ENCODE data around the gene NEU1.
"Not testable (repeated sequence)": the region's sequence is repeated elsewhere in the genome, so short reads cannot be mapped to it uniquely, and the experiment has no call there.

The NEU1 gene

DNA sequence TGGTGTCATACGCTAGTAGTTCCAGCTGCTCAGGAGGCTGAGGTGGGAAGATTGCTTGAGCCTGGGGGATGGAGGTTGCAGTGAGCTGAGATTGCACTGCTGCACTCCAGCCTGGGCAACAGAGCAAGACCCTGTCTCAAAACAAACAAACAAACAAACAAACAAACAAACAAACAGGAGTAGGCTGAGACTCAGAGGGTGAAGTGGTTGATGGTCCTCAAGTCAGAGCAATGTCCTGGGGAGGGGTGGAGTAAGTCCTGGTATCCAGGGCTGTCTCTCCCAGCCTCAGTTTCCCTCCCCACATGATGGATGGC is 6.0 kb upstream of the NEU1 start:
- not testable (repeated sequence) for H4K5ac ChIP-seq (ENCODE audit: low read length); H3K4me3 ChIP-seq (ENCODE audit: low read length); H3K4me1 ChIP-seq (ENCODE audit: control insufficient read depth, low read depth, low read length); H2BK15ac ChIP-seq (replicated peaks; ENCODE audit: low read depth); H4K8ac ChIP-seq (ENCODE audit: low read depth, low read length); H2BK120ac ChIP-seq (ENCODE audit: low read depth, low read length); DNase-seq; H3K79me2 ChIP-seq (ENCODE audit: control insufficient read depth, insufficient read depth, low read length); H2AK5ac ChIP-seq (ENCODE audit: low read length); H3K18ac ChIP-seq (ENCODE audit: low read length); H3K36me3 ChIP-seq (ENCODE audit: control insufficient read depth, insufficient read depth, low read length); H3K9ac ChIP-seq (ENCODE audit: low read length); H3K27ac ChIP-seq (ENCODE audit: low read depth, low read length); H3K4me2 ChIP-seq (ENCODE audit: low read length); H3K27me3 ChIP-seq (ENCODE audit: insufficient read depth, low read length, poor library complexity); H3K4ac ChIP-seq (ENCODE audit: low read depth, low read length); H2BK5ac ChIP-seq (ENCODE audit: low read length); H3K56ac ChIP-seq (ENCODE audit: low read length); H3K23ac ChIP-seq (ENCODE audit: low read length); H3K79me1 ChIP-seq (ENCODE audit: low read length)
- no CpG with 5 or more reads among the region's 1 CpG for WGBS (ENCODE audit: extremely low coverage, insufficient coverage, low lambda C conversion rate)

DNA sequence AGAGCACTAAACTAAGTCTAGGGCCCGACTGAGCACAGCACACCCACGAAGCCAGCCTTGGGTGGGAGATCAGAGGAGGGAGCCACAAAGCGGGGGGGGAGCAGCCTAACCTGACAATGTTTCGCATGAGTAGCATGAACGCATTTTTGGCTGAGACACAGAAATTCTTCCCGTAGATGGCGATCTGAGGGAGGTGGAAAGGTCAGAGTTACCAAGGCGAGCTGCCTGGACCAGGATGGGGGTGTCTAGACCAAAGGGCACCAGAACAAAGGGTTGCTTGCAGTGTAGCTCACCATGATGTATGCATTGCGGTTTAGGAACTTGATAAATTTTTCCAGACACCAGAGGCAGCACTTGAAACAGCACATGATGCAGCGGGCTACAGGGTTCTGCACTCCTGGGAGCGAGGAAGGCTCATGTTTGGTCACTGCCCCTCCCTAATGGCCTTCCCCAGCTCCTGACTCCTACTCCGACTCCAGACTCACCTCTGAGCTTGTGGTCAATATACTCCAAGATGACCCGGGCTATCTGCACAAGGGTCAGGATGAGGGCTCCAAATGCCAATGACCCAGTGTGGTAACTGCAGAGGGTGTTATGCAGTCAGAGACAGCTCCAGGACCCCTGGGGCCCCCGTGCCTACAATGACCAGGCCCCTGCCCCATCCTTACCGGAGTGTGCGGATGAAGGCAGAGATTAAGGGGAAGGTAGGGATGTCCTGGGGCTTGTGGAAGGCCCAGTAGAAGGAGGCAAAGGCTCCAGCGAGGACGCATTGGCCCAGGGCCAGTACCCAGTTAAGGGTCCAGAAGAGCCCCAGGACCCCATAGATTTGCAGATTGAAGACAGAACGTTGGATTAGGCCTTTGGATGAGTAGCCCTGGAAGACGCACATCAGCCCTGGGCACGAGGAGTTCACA is 2.8 kb upstream of the NEU1 start:
- Histone ChIP-seq H3K79me2 (ENCODE audit: control insufficient read depth, insufficient read depth, low read length) (no peaks in the 10 kb centered on the region), H3K4me1 (ENCODE audit: control insufficient read depth, low read depth, low read length) (no peaks in the 10 kb centered on the region), H2AK5ac (ENCODE audit: low read length) (peak overlapping the region; percentile 58), H3K27me3 (ENCODE audit: insufficient read depth, low read length, poor library complexity) (no peaks in the 10 kb centered on the region), H4K5ac (ENCODE audit: low read length) (no peak overlapping the region), H3K23ac (ENCODE audit: low read length) (no peak overlapping the region), H2BK5ac (ENCODE audit: low read length) (no peak overlapping the region), H3K4ac (ENCODE audit: low read depth, low read length) (no peak overlapping the region), H2BK15ac (replicated peaks; ENCODE audit: low read depth) (no peak overlapping the region), H2BK120ac (ENCODE audit: low read depth, low read length) (no peak overlapping the region), H4K8ac (ENCODE audit: low read depth, low read length) (no peak overlapping the region), H3K27ac (ENCODE audit: low read depth, low read length) (no peak overlapping the region), H3K79me1 (ENCODE audit: low read length) (no peaks in the 10 kb centered on the region), H3K18ac (ENCODE audit: low read length) (no peak overlapping the region), H3K36me3 (ENCODE audit: control insufficient read depth, insufficient read depth, low read length) (no peaks in the 10 kb centered on the region), H3K4me2 (ENCODE audit: low read length) (no peak overlapping the region), H3K4me3 (ENCODE audit: low read length) (no peak overlapping the region), H3K9ac (ENCODE audit: low read length) (no peak overlapping the region), H3K56ac (ENCODE audit: low read length) (no peak overlapping the region)
- no CpG with 5 or more reads among the region's 21 CpGs for WGBS (ENCODE audit: extremely low coverage, insufficient coverage, low lambda C conversion rate)
- DNase-seq = no peak

DNA sequence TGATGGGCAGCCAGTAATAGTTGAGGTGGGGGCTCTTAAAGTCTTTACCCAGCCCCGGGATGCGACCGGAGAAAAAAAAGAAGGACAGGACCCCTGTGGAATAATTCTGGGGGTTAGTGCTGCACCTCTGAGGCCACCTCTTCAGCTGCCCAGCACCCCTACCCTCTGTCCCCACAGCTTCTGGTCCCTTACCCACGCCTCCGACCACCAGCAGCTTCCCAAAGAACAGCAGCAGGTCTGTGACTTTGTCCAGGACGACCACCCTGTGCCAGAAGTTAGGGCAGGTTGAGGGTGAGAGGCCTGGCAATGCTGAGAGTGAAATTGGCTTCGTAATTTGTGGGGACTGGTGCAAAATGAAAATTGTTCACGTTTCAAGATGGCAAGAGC is 2.2 kb upstream of the NEU1 start:
- Histone ChIP-seq H3K4me1 (ENCODE audit: control insufficient read depth, low read depth, low read length) (no peaks in the 10 kb centered on the region), H3K4me3 (ENCODE audit: low read length) (no peak overlapping the region), H2BK15ac (replicated peaks; ENCODE audit: low read depth) (no peak overlapping the region), H3K79me1 (ENCODE audit: low read length) (no peaks in the 10 kb centered on the region), H2BK120ac (ENCODE audit: low read depth, low read length) (no peak overlapping the region), H2AK5ac (ENCODE audit: low read length) (no peak overlapping the region), H3K36me3 (ENCODE audit: control insufficient read depth, insufficient read depth, low read length) (peaks cover 2% of the 10 kb centered on the region), H3K9ac (ENCODE audit: low read length) (no peak overlapping the region), H3K4me2 (ENCODE audit: low read length) (no peak overlapping the region), H3K56ac (ENCODE audit: low read length) (peak overlapping the region; percentile 1), H3K23ac (ENCODE audit: low read length) (no peak overlapping the region), H4K5ac (ENCODE audit: low read length) (no peak overlapping the region), H3K18ac (ENCODE audit: low read length) (no peak overlapping the region), H3K27me3 (ENCODE audit: insufficient read depth, low read length, poor library complexity) (no peaks in the 10 kb centered on the region), H2BK5ac (ENCODE audit: low read length) (no peak overlapping the region), H3K79me2 (ENCODE audit: control insufficient read depth, insufficient read depth, low read length) (no peaks in the 10 kb centered on the region), H3K4ac (ENCODE audit: low read depth, low read length) (no peak overlapping the region), H4K8ac (ENCODE audit: low read depth, low read length) (no peak overlapping the region), H3K27ac (ENCODE audit: low read depth, low read length) (no peak overlapping the region)
- no CpG with 5 or more reads among the region's 8 CpGs for WGBS (ENCODE audit: extremely low coverage, insufficient coverage, low lambda C conversion rate)
- DNase-seq = no peak

DNA sequence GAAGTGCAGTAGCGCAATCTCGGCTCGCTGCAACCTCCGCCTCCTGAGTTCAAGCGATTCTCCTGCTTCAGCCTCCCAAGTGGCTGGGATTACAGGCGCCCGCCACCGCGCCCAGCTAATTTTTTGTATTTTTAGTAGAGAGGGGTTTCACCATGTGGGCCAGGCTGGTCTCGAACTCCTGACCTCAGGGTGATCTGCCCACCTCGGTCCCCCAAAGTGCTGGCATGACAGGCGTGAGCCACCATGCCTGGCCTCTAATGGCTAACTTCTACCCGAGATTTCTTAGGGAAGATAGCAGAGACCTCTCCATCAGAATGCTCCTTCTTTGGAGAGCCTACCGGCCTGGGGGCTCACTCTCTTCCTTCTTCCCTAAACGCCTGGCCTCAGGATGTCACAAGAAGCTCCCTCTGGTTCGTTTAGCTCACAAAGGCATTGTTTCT is 1.5 kb upstream of the NEU1 start:
- DNase-seq; H3K56ac ChIP-seq (ENCODE audit: low read length); H3K18ac ChIP-seq (ENCODE audit: low read length); H3K79me1 ChIP-seq (ENCODE audit: low read length); H3K9ac ChIP-seq (ENCODE audit: low read length); H3K4me3 ChIP-seq (ENCODE audit: low read length); H3K36me3 ChIP-seq (ENCODE audit: control insufficient read depth, insufficient read depth, low read length); H2BK5ac ChIP-seq (ENCODE audit: low read length); H4K8ac ChIP-seq (ENCODE audit: low read depth, low read length); H3K4me1 ChIP-seq (ENCODE audit: control insufficient read depth, low read depth, low read length); H2AK5ac ChIP-seq (ENCODE audit: low read length); H3K79me2 ChIP-seq (ENCODE audit: control insufficient read depth, insufficient read depth, low read length); H4K5ac ChIP-seq (ENCODE audit: low read length); H3K4me2 ChIP-seq (ENCODE audit: low read length); H3K23ac ChIP-seq (ENCODE audit: low read length); H2BK120ac ChIP-seq (ENCODE audit: low read depth, low read length); H3K27me3 ChIP-seq (ENCODE audit: insufficient read depth, low read length, poor library complexity); H2BK15ac ChIP-seq (replicated peaks; ENCODE audit: low read depth): not testable (repeated sequence)
- peak overlapping the region; percentile 17 for H3K4ac ChIP-seq (ENCODE audit: low read depth, low read length)
- WGBS (ENCODE audit: extremely low coverage, insufficient coverage, low lambda C conversion rate) = no CpG with 5 or more reads among the region's 16 CpGs
- H3K27ac ChIP-seq (ENCODE audit: low read depth, low read length) = peak overlapping the region; percentile 68

DNA sequence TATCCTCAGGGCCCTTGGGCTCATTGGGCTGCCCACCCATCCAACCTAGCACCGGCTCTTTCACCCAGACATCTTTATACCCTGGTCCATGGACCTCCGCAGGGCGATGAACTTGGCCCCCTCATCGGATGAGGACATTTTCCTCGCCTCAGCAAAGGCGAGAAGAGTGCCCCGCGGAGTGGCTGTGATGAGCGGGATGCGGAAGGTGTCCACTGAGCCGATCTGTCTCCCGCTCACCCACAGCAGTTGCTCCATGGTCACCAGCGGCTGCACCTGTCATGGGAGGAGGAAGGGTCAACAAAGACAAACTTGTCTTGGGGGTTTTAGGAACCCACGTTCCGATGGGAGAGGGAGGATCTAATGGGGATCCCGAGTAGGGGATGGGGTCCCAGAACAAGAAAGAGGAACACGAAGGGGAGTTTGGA is 690 bp downstream of the NEU1 start:
- Histone ChIP-seq H2BK120ac (ENCODE audit: low read depth, low read length) (no peak overlapping the region), H3K79me1 (ENCODE audit: low read length) (no peaks in the 10 kb centered on the region), H3K18ac (ENCODE audit: low read length) (no peak overlapping the region), H3K27me3 (ENCODE audit: insufficient read depth, low read length, poor library complexity) (no peaks in the 10 kb centered on the region), H3K4ac (ENCODE audit: low read depth, low read length) (no peak overlapping the region), H2AK5ac (ENCODE audit: low read length) (no peak overlapping the region), H3K79me2 (ENCODE audit: control insufficient read depth, insufficient read depth, low read length) (no peaks in the 10 kb centered on the region), H3K27ac (ENCODE audit: low read depth, low read length) (no peak overlapping the region), H3K4me2 (ENCODE audit: low read length) (peak overlapping the region; percentile 78), H3K56ac (ENCODE audit: low read length) (peak overlapping the region; percentile 88), H3K9ac (ENCODE audit: low read length) (peak overlapping the region; percentile 83), H2BK5ac (ENCODE audit: low read length) (no peak overlapping the region), H4K5ac (ENCODE audit: low read length) (no peak overlapping the region), H3K23ac (ENCODE audit: low read length) (no peak overlapping the region), H3K4me1 (ENCODE audit: control insufficient read depth, low read depth, low read length) (no peaks in the 10 kb centered on the region), H2BK15ac (replicated peaks; ENCODE audit: low read depth) (no peak overlapping the region), H3K36me3 (ENCODE audit: control insufficient read depth, insufficient read depth, low read length) (peaks cover 2% of the 10 kb centered on the region), H4K8ac (ENCODE audit: low read depth, low read length) (no peak overlapping the region), H3K4me3 (ENCODE audit: low read length) (peak overlapping the region; percentile 79)
- no peak for DNase-seq
- no CpG with 5 or more reads among the region's 17 CpGs for WGBS (ENCODE audit: extremely low coverage, insufficient coverage, low lambda C conversion rate)

DNA sequence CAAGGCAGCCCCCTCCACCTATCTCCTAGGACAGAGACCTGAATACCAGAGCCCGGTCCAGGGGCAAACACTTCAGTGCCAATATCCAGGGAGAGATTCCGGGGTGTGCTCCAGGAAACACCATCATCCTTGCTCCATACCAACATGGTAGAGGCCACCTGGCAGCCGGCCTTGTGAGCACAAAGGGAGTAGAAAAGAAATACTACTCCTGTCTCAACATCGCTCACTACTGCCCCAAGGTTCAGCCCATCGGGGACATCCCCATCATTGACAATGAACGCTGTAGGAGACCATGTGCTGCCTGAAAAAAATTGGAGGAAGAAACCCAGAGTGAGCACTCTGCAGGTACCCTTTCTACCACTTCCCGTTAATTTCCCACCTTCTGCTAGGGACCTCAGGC is 1.5 kb downstream of the NEU1 start:
- no peak overlapping the region for H3K4me3 ChIP-seq (ENCODE audit: low read length)
- WGBS (ENCODE audit: extremely low coverage, insufficient coverage, low lambda C conversion rate) = no CpG with 5 or more reads among the region's 7 CpGs

More for the DNA sequence above, 1.5 kb downstream of the NEU1 start:
- H2AK5ac ChIP-seq (ENCODE audit: low read length) = no peak overlapping the region
- H3K23ac ChIP-seq (ENCODE audit: low read length) = no peak overlapping the region
- DNase-seq = no peak
- H3K9ac ChIP-seq (ENCODE audit: low read length) = no peak overlapping the region
- no peak overlapping the region for H2BK120ac ChIP-seq (ENCODE audit: low read depth, low read length)
- no peak overlapping the region for H2BK5ac ChIP-seq (ENCODE audit: low read length)
- no peak overlapping the region for H3K18ac ChIP-seq (ENCODE audit: low read length)
- H4K5ac ChIP-seq (ENCODE audit: low read length) = no peak overlapping the region
- no peak overlapping the region for H3K27ac ChIP-seq (ENCODE audit: low read depth, low read length)
- H3K4ac ChIP-seq (ENCODE audit: low read depth, low read length) = no peak overlapping the region
- no peak overlapping the region for H3K4me2 ChIP-seq (ENCODE audit: low read length)
- no peak overlapping the region for H2BK15ac ChIP-seq (replicated peaks; ENCODE audit: low read depth)
- no peaks in the 10 kb centered on the region for H3K27me3 ChIP-seq (ENCODE audit: insufficient read depth, low read length, poor library complexity)
- H4K8ac ChIP-seq (ENCODE audit: low read depth, low read length) = no peak overlapping the region
- H3K79me1 ChIP-seq (ENCODE audit: low read length) = no peaks in the 10 kb centered on the region
- H3K79me2 ChIP-seq (ENCODE audit: control insufficient read depth, insufficient read depth, low read length) = no peaks in the 10 kb centered on the region
- H3K4me1 ChIP-seq (ENCODE audit: control insufficient read depth, low read depth, low read length) = no peaks in the 10 kb centered on the region
- H3K56ac ChIP-seq (ENCODE audit: low read length) = no peak overlapping the region
- H3K36me3 ChIP-seq (ENCODE audit: control insufficient read depth, insufficient read depth, low read length) = peaks cover 2% of the 10 kb centered on the region

Data from mesendoderm (in vitro differentiated cells).